ENCODE results near the gene PPP3CB.

PPP3CB gene

DNA sequence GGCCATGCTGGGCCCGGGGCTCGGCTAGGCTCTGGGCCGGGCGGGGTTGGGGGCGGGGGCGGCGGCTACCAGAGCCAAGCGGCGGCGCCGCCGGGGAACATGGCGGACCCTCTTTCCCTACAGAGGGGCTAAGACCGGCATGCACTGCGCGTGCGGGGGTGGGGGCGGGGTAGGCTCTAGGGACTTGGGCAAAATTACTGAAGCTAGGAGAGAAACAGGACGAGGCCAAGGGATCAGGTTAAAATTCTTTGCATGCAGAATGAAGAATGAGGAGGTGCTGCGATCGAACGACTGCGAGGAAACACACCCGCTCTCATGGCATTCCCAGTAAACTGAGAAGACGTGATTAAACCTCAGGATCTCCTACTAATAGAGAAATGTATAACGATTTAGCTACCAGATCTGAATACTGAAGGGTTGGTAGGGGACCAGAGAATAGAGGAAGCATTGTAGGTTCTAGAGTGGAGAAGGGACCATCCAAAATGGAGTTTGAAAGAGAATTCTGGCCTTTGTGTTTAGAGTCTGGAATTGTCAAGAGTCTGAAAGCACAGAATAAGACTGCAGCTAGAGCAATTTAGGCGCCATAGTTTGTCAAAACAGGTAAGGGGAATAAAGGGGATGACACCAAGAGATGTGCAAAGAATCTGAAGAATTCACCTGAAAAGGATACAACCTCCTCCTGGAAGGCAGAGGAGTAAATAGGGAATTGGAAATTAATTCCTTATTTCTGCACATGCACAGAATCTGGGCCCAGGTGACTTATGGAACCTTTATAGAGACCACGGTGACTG, at the start of gene PPP3CB:
Gene PPP3CB, minus strand, starts transcription at position 141 of the 791 bp plus-strand sequence. Its CDS starts 135 bp downstream, at position 6.
- H3K9me3 Mint-ChIP-seq = no peaks in the 10 kb centered on the region
- H3K4me3 Mint-ChIP-seq = peak within 1 kb of the TSS; percentile 83 to 99 (median 94)
- no peaks in the 10 kb centered on the region for H3K27me3 Mint-ChIP-seq (ENCODE audit: low read depth)
- TF ChIP-seq, protein P1, sequence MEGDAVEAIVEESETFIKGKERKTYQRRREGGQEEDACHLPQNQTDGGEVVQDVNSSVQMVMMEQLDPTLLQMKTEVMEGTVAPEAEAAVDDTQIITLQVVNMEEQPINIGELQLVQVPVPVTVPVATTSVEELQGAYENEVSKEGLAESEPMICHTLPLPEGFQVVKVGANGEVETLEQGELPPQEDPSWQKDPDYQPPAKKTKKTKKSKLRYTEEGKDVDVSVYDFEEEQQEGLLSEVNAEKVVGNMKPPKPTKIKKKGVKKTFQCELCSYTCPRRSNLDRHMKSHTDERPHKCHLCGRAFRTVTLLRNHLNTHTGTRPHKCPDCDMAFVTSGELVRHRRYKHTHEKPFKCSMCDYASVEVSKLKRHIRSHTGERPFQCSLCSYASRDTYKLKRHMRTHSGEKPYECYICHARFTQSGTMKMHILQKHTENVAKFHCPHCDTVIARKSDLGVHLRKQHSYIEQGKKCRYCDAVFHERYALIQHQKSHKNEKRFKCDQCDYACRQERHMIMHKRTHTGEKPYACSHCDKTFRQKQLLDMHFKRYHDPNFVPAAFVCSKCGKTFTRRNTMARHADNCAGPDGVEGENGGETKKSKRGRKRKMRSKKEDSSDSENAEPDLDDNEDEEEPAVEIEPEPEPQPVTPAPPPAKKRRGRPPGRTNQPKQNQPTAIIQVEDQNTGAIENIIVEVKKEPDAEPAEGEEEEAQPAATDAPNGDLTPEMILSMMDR (IDR thresholded peaks at IDR 0.05; ENCODE audit: unreplicated experiment in 3 of 3) = no peak
- H3K36me3 Mint-ChIP-seq (ENCODE audit: low read depth) = peaks cover 28% of the 10 kb centered on the region
- peak within 1 kb of the TSS; percentile 92 to 97 (median 95) for H3K27ac Mint-ChIP-seq
- peaks cover 35% of the 10 kb centered on the region for H3K4me1 Mint-ChIP-seq

DNA sequence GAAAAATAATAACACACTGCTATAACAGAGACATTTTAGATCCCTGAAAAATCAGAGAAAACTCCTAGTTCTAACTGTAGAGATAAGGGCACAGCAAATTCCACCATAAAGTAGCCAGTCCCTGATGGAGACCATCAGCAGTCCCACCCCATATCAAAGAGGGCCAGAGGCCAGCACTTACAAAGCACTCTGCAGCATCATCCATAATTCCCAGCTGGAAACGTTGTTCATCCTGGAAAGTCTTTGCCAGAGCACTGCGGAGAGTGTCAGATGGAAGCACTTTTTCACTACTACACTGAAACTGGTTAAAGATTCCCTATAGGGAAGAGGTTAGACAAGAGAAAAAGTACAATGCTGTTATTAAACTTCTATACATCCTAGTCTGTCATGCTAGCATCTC, 49.5 kb upstream of the PPP3CB start:
- Mint-ChIP-seq H3K9me3 (peaks cover 6% of the 10 kb centered on the region), H3K4me3 (no peak overlapping the region), H3K4me1 (no peaks in the 10 kb centered on the region), H3K27ac (no peak overlapping the region), H3K36me3 (ENCODE audit: low read depth) (peaks cover 34% of the 10 kb centered on the region), H3K27me3 (ENCODE audit: low read depth) (no peaks in the 10 kb centered on the region)
- TF ChIP-seq, protein P1 (IDR thresholded peaks at IDR 0.05; ENCODE audit: unreplicated experiment in 3 of 3) = no peak

DNA sequence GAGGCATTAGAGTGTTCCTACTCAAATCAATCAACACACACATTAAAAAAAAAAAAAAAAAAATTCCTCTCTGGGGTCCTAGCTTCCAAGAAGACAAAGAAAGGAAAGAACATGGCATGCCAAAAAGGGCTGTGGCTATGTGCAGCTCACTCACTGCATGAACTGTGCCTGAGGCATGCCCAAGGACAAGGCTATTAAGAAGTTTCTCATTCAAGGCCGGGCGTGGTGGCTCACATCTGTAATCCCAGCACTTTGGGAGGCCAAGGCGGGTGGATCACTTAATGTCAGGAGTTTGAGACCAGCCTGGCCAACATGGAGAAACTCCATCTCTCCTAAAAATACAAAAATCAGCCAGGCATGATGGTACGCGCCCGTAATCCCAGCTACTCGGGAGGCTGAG, 41.9 kb upstream of the PPP3CB start:
- TF ChIP-seq, protein P1 (IDR thresholded peaks at IDR 0.05; ENCODE audit: unreplicated experiment in 3 of 3) = no peak
- Mint-ChIP-seq H3K4me1 (no peaks in the 10 kb centered on the region), H3K27me3 (ENCODE audit: low read depth) (no peaks in the 10 kb centered on the region), H3K27ac (no peak overlapping the region), H3K9me3 (no peaks in the 10 kb centered on the region), H3K36me3 (ENCODE audit: low read depth) (peaks cover 35% of the 10 kb centered on the region), H3K4me3 (no peak overlapping the region)

DNA sequence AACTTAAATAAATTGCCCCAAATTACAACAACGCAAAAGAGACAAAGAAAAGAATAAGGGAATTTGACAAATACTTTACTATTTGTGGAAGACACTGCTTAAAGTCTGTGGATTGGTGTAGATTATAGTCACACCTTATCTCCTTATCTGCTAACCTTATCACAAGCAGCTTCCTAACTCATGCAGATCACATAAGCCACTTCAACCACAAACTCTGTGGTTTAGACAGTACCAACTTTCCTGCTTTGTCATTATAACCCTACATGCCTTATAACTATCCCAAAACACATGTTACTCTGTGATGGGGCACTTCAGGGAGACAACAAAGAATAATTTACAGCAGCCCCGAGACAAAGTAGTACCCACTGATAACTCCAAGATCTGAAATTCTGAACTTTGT, 41.5 kb upstream of the PPP3CB start:
- H3K4me3 Mint-ChIP-seq = no peak overlapping the region
- H3K27ac Mint-ChIP-seq = no peak overlapping the region
- peaks cover 32% of the 10 kb centered on the region for H3K36me3 Mint-ChIP-seq (ENCODE audit: low read depth)
- H3K4me1 Mint-ChIP-seq = no peaks in the 10 kb centered on the region
- TF ChIP-seq, protein P1 (IDR thresholded peaks at IDR 0.05; ENCODE audit: unreplicated experiment in 3 of 3) = no peak
- H3K9me3 Mint-ChIP-seq = no peaks in the 10 kb centered on the region
- no peaks in the 10 kb centered on the region for H3K27me3 Mint-ChIP-seq (ENCODE audit: low read depth)

DNA sequence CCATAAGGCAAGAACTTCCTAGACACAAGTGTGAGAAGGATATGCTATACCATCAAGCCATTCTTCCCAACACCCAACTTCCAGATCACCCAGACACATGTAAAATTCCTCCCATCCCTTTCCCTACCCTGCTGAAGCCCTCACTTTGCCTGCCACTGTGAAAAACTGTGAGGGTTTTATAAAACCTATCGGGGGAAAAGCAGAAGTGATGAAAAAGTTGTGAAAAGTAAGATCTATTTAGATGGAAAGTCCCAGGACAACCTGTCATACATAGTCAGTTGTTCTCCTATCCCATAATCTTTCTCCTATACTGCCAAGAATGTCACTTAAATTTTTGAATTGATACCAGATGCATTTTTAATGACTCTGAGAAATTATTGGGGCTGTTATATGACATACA, 39.0 kb upstream of the PPP3CB start:
- H3K4me1 Mint-ChIP-seq = no peaks in the 10 kb centered on the region
- no peak overlapping the region for H3K27ac Mint-ChIP-seq
- TF ChIP-seq, protein P1 (IDR thresholded peaks at IDR 0.05; ENCODE audit: unreplicated experiment in 3 of 3) = no peak
- H3K27me3 Mint-ChIP-seq (ENCODE audit: low read depth) = no peaks in the 10 kb centered on the region
- H3K36me3 Mint-ChIP-seq (ENCODE audit: low read depth) = peaks cover 21% of the 10 kb centered on the region
- no peaks in the 10 kb centered on the region for H3K9me3 Mint-ChIP-seq
- H3K4me3 Mint-ChIP-seq = no peak overlapping the region

Measured in nephron (organoid).